GM19025 (cell line): ENCODE data around the gene COA3.

ENCODE experiments used
- ATAC-seq: cut with Tn5 transposase; IDR thresholded peaks from one replicate; pipeline ENCODE4 v1.9.1; 2021; ENCODE audit warnings: mild to moderate bottlenecking, low read depth, moderate library complexity; ENCODE audit not compliant: unreplicated experiment

The COA3 gene

DNA sequence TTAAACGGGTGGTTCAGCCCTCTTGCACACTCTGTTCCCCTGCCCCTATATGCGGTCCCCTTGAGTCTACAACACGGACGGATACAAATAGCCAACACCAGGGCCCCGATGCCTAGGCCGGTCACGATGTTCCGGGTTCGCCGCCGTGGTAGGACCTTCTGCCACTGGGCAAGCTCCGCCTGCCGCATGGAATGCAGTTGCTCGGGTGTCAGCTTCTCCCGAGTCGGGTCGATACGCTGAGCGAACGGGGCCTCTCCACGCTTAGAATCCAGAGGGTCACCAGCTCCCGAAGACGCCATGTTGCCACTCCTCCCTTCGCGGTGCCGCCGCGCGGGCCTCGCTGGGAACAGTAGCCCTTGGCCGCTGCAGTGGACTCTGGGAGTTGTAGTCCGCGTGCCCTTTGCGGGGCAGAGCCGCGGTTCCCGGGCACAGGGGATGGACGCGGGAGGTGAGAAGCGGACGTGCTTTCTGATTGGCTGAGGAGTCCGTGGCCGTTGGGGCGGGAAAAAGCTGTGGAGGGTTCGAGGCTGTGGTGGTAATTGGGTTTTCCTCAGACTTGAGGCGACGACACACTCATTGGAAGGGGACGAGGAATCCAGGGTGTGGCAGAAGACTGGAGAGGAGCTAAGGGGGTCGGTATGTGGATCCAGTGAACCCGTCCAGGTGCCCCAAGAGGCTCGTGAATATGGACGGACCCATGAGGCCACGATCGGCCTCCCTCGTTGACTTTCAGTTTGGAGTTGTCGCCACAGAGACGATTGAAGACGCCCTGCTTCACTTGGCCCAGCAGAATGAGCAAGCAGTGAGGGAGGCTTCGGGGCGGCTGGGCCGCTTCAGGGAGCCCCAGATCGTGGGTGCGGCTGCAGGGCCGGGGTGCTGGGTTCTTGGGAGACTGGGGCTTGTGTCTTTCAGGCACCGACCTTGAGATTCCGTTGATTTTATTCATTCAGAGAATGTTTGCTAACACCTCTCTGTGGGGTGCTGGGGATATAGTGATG is at the start of gene COA3, which contains the start of gene CNTD1:
Gene COA3, minus strand, starts transcription at position 322 of the 998 bp plus-strand sequence. Its CDS starts 23 bp downstream, at position 299.
Gene CNTD1, plus strand, starts transcription at position 479 of the 998 bp plus-strand sequence. Its CDS starts 207 bp downstream, at position 686.
- ATAC-seq: peak; percentile 87

- no peak for ATAC-seq
Observed at GRCh38 chr17:42848093-42848492, 49.6 kb upstream of the COA3 start.

DNA sequence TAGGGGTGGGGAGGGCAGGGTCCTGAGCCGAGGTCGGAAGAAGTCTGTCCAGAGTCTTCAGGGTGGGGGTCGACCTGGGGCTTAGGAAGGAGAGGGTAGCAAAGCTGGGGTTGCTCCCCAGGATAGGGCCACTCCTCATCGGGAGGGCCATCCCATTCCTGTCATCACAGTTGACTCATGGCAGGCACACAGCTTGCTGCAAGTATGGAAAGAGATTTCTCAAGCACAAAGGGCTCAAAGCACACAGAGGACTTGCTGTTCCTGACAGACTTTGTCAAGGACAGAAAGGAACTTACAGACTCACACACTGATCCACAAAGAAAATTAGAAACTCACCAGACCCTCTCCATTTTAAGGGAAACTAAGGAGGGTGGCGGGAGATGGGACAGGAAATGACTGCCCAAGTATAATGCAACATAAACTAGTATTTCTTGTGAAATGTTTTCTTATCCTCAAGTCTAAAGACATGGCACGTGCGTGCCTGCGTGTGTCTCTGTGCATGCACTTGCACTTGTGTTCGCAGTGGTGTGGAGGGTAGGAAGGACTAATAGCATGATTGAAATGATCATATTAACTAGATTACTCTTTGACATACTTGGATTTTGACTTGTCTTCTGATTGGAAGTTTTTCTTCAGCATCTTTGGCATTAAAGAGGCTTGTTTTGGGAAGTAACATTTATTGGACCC is 48.2 kb upstream of the COA3 start:
- no peak for ATAC-seq

DNA sequence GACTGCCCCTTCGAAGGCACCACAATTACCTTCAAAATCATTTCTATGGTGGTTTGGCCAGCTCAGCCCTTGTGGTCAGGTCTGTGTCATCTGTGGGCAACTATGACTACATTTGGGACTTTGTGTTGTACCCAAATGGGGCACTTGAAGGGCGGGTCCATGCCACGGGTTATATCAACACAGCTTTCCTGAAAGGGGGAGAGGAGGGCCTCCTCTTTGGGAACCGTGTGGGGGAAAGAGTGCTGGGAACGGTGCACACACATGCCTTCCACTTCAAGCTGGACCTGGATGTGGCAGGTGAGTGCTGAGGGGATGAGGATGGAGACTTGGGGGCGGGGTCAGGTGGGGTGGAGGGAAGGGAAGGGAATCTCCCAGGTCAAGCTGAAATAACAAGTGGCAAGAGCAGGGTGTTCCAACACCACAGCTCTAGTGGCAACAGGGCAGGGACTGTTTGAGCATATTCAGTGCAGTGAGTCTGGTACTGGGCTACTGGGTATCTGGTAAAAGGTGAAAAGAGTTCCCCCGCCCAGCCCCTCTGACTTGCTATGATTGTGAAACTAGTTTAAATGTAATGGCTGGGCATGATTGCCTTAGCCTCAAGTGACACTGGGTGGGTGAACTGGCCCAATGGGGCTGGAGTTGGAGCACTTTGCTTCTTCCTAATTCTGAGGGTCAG is 47.6 kb upstream of the COA3 start:
- no peak for ATAC-seq

DNA sequence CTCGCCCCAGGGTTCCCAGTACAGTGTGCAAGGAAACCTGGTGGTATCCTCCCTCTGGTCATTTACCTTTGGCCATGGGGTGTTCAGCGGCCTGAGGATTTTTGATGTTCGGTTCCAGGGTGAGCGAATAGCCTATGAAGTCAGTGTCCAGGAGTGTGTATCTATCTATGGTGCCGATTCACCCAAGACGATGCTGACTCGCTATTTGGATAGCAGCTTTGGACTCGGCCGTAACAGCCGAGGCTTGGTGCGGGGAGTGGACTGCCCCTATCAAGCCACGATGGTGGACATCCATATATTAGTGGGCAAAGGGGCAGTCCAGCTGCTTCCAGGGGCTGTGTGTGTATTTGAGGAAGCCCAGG is 47.0 kb upstream of the COA3 start:
- ATAC-seq: no peak

DNA sequence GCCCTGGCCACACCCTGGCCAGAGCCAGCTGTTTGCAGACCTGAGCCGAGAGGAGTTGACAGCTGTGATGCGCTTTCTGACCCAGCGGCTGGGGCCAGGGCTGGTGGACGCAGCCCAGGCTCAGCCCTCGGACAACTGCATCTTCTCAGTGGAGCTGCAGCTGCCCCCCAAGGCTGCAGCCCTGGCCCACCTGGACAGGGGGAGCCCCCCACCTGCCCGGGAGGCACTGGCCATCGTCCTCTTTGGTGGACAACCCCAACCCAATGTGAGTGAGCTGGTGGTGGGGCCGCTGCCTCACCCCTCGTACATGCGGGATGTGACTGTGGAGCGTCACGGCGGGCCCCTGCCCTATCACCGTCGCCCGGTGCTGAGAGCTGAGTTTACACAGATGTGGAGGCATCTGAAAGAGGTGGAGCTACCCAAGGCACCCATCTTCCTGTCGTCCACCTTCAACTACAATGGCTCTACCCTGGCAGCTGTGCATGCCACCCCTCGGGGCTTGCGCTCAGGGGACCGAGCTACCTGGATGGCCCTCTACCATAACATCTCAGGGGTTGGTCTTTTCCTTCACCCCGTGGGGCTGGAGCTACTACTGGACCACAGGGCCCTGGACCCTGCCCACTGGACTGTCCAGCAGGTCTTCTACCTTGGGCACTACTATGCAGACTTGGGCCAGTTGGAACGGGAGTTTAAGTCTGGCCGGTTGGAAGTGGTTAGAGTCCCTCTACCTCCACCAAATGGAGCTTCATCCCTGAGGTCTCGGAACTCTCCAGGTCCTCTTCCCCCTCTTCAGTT is 46.5 kb upstream of the COA3 start:
- ATAC-seq: no peak

GRCh38 chr17:42844271-42844670 is 45.8 kb upstream of the COA3 start, which contains the start of gene AOC2:
TSS of gene AOC2 (plus strand) at chr17:42844580. CDS start at chr17:42844627, 47 bp downstream.
- ATAC-seq: no peak

- no peak for ATAC-seq
Observed at GRCh38 chr17:42843358-42843934, 44.9 kb upstream of the COA3 start.

GRCh38 chr17:42841975-42842685 is 43.6 kb upstream of the COA3 start:
- no peak for ATAC-seq

DNA sequence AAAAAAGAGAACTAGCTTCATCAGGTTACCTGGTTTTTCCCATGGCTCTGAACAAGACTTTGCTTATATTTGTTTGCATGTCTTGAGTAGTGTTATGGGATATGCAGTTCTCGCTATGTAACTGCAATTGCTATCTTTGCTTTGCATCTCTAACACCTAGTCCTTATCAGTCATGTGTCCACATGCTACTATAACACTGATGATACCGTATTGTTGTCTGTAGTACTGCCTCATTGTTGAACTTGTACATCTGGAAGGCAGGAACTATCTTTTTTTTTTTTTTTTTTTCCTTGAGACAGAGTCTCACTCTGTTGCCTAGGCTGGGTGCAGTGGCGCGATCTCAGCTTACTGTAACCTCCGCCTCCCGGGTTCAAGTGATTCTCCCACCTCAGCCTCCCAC is 37.2 kb upstream of the COA3 start:
- no peak for ATAC-seq

GRCh38 chr17:42833767-42834422 is 35.4 kb upstream of the COA3 start:
- no peak for ATAC-seq

- ATAC-seq: peak; percentile 74
Observed at GRCh38 chr17:42832934-42833766, 34.6 kb upstream of the COA3 start, which contains the start of gene PSME3. TSS of gene PSME3 (plus strand) at chr17:42833397. CDS start at chr17:42833632, 235 bp downstream.

DNA sequence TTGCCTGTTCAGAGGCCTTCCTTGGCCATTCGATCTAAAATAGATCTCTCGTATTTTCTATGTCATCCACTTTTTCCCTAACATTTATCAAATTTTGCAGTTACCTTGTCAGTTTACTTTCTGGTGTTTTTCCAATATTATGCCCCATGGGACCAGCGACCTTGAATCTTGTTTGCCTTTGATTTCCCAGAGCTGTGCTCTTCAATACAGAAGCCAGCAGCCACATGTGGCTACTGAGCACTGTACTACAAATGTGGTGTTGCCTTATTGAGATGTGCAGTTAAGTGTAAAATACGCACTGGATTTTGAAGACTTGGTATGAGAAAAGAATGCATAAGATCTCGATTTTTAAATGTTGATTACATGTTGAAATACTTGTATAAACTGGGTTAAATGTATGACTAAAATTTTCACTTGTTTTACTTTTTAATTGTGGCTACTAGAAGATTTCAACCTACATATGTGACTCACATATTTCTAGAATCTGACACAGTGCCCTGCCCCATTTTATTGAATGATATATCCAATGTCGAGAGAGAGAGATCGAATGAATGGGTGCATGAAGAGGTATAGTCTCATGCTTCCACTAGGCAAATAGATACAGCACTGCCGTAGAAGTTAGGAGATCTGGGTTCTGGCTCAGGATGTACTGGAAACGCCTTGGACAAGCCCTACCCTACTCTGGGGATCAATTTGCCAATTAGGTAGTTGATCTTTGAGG is 33.9 kb upstream of the COA3 start:
- ATAC-seq: no peak

DNA sequence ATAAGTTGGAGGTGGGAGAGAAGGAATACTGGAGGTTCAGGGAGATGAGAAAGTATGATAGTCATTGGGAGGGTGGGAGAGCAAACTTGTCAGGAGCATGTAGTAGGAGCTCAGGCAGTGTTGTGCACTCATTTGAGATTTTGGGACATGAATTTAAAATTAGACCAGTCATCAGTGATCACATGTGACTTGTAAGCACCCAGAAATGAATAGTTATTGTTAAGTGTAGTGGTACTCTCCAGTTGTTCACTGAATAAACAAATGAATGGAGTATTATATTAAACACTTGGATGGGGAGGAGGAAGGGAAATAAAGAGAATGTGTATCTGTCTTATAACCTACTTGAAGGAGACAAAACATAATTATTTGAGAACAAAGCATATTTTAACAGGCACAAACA is 32.5 kb upstream of the COA3 start:
- ATAC-seq: no peak

GRCh38 chr17:42827472-42827871 is 29.0 kb upstream of the COA3 start:
- no peak for ATAC-seq

DNA sequence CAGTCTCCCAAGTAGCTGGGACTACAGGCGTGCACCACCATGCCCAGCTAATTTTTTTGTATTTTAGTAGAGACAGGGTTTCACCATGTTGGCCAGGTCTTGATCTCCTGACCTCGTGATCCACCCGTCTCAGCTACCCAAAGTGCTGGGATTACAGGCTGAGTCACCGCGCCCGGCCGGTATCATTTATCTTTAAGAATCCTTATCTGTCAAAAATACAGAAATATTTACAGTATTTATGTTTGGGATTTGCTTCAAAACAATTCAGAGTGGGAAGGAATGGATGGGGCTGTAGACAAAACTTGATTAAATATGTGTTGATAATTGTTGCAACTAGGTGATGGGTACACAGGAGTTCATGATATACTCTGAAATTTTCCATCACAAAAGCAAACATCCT is 22.7 kb upstream of the COA3 start:
- no peak for ATAC-seq
